GM23338 (cell line): Measurements from ENCODE around the gene FKRP. TPM values are rescaled to one million over a fixed set of nuclear protein-coding genes. Genes with fewer than 3 reads are reported as not detected.

Experiments used
- ATAC-seq: fragments of 200-7000 bp; cut with Tn5 transposase; 3 replicates; pipeline ENCODE4 v1.9.1; 2020
- DNase-seq: peaks from one replicate; pipeline ENCODE4 v3.0.0-alpha.2; 2015; ENCODE audit warnings: low spot score
- H2AFZ ChIP-seq: fragments of 200-600 bp; sonication (generic); 2 replicates; pipeline ENCODE4 v1.8.0; 2016; ENCODE audit warnings: antibody characterized with exemption, mild to moderate bottlenecking, moderate library complexity
- H3F3A ChIP-seq: fragments of 200-600 bp; sonication (generic); replicated peaks from 2 replicates; pipeline ENCODE4 v1.8.0; 2017; ENCODE audit warnings: antibody characterized with exemption, mixed run types, low read depth
- H3K27ac ChIP-seq: fragments of 200-600 bp; sonication (generic); 2 replicates; pipeline ENCODE4 v1.6.1; 2016; ENCODE audit warnings: low read depth
- H3K27me3 ChIP-seq: fragments of 200-600 bp; sonication (generic); 2 replicates; pipeline ENCODE4 v1.8.0; 2016; ENCODE audit warnings: mild to moderate bottlenecking, mixed run types, moderate library complexity; ENCODE audit not compliant: insufficient read depth
- H3K36me3 ChIP-seq: fragments of 200-600 bp; sonication (generic); 2 replicates; pipeline ENCODE4 v1.8.0; 2016; ENCODE audit warnings: mild to moderate bottlenecking; ENCODE audit not compliant: insufficient read depth
- H3K4me1 ChIP-seq: fragments of 200-600 bp; sonication (generic); 2 replicates; pipeline ENCODE4 v1.8.0; 2016; ENCODE audit warnings: mild to moderate bottlenecking, moderate library complexity; ENCODE audit not compliant: insufficient read depth
- H3K4me2 ChIP-seq: fragments of 200-600 bp; sonication (generic); 2 replicates; pipeline ENCODE4 v1.7.1; 2017; ENCODE audit warnings: mixed run types
- H3K4me3 ChIP-seq: fragments of 200-600 bp; sonication (generic); 2 replicates; pipeline ENCODE4 v1.6.1; 2016; ENCODE audit warnings: mixed run types
- H3K79me2 ChIP-seq: fragments of 200-600 bp; sonication (generic); replicated peaks from 2 replicates; pipeline ENCODE4 v1.8.0; 2017; ENCODE audit warnings: mild to moderate bottlenecking; ENCODE audit not compliant: insufficient read depth
- H3K9me2 ChIP-seq: fragments of 200-600 bp; sonication (generic); 2 replicates; pipeline ENCODE4 v1.8.0; 2017; ENCODE audit not compliant: insufficient read depth
- H4K20me1 ChIP-seq: fragments of 200-600 bp; sonication (generic); replicated peaks from 2 replicates; pipeline ENCODE4 v1.8.0; 2017; ENCODE audit warnings: mild to moderate bottlenecking; ENCODE audit not compliant: insufficient read depth
- H3K27ac Mint-ChIP-seq: 2 replicates; pipeline ENCODE4 v1.8.0; 2020; ENCODE audit warnings: inconsistent platforms, mild to moderate bottlenecking, moderate library complexity, mixed read lengths
- H3K27me3 Mint-ChIP-seq: 3 replicates; pipeline ENCODE4 v1.8.0; 2022; ENCODE audit warnings: low read depth, mild to moderate bottlenecking, moderate library complexity, mixed read lengths, inconsistent platforms; ENCODE audit not compliant: insufficient read depth, poor library complexity
- H3K36me3 Mint-ChIP-seq: 3 replicates; pipeline ENCODE4 v1.8.0; 2021; ENCODE audit warnings: low read depth, mild to moderate bottlenecking, inconsistent platforms, moderate library complexity, mixed read lengths
- H3K4me1 Mint-ChIP-seq: 3 replicates; pipeline ENCODE4 v1.8.0; 2020; ENCODE audit warnings: mild to moderate bottlenecking, inconsistent platforms, mixed read lengths
- H3K4me3 Mint-ChIP-seq: 3 replicates; pipeline ENCODE4 v1.8.0; 2021; ENCODE audit warnings: moderate library complexity, mild to moderate bottlenecking, inconsistent platforms, mixed read lengths
- H3K9me3 Mint-ChIP-seq: 3 replicates; pipeline ENCODE4 v1.8.0; 2020; ENCODE audit warnings: moderate library complexity, mild to moderate bottlenecking, inconsistent platforms, mixed read lengths
- CREB1 ChIP-seq: fragments of 250-450 bp; sonication (Bioruptor Pico); IDR thresholded peaks from 2 replicates; pipeline ENCODE4 v1.5.0; 2020; ENCODE audit warnings: low read depth, mild to moderate bottlenecking, moderate library complexity
- CTCF ChIP-seq, 2 experiments: fragments of 200-600 bp in 1 of 2; sonication (generic) in 1 of 2; conservative IDR thresholded peaks; 2 replicates each; pipeline versions ENCODE4 v1.5.1 to v1.6.1; 2016 to 2017; ENCODE audit warnings: antibody characterized with exemption in 2 of 2, low read depth in 2 of 2, mild to moderate bottlenecking in 2 of 2, moderate library complexity in 1 of 2
- JUNB ChIP-seq: IDR thresholded peaks from one replicate; pipeline ENCODE4 v1.6.1; 2016; ENCODE audit warnings: antibody characterized with exemption; ENCODE audit not compliant: unreplicated experiment
- REST ChIP-seq: IDR thresholded peaks from one replicate; pipeline ENCODE4 v1.6.1; 2018; ENCODE audit warnings: antibody characterized with exemption; ENCODE audit not compliant: unreplicated experiment
- STAT1 ChIP-seq: IDR thresholded peaks from one replicate; pipeline ENCODE4 v1.6.1; 2016; ENCODE audit warnings: antibody characterized with exemption; ENCODE audit not compliant: unreplicated experiment
- ZNF114 ChIP-seq: fragments of 250-450 bp; sonication (Bioruptor Pico); IDR thresholded peaks from 2 replicates; pipeline ENCODE4 v1.5.0; 2020; ENCODE audit warnings: mild to moderate bottlenecking, moderate library complexity
- ZNF462 ChIP-seq: fragments of 250-450 bp; sonication (Bioruptor Pico); IDR thresholded peaks from 2 replicates; pipeline ENCODE4 v1.5.0; 2020; ENCODE audit warnings: mild to moderate bottlenecking, moderate library complexity
- polyA plus RNA-seq: library from polyadenylated mRNA; unstranded; fragments of >200 nt; fragmentation: Nextera tagmentation; extraction: Ambion mirVana; gene quantifications from 2 replicates; pipeline ENCODE4 v1.2.1, GENCODE V29; 2016
- total RNA-seq: library from RNA; depleted of rRNA; stranded (reverse); fragments of >200 nt; shearing (Covaris generic); gene quantifications from 2 replicates; pipeline ENCODE4 v1.2.3, GENCODE V29; 2014

Gene FKRP
- total and polyA plus RNA-seq, 2 experiments from 2014 or later = 11.5 to 31.9 TPM

GRCh38 chr19:46731584-46731983 is 14.3 kb upstream of the FKRP start:
- Histone ChIP-seq H4K20me1 (peaks cover 20% of the 10 kb centered on the region), H3K4me2 (no peak overlapping the region), H3K4me3 (no peak overlapping the region), H3K79me2 (peaks cover 41% of the 10 kb centered on the region), H2AFZ (no peak overlapping the region), H3K27ac (0 out of 2 replicates have a peak overlapping the region, but pooled peaks have one; percentile 9), H3K27me3 (no peaks in the 10 kb centered on the region), H3F3A (peaks cover 3% of the 10 kb centered on the region; the same call in 1 of the 2 replicates), H3K4me1 (no peaks in the 10 kb centered on the region), H3K9me2 (no peaks in the 10 kb centered on the region), H3K36me3 (peaks cover 29% of the 10 kb centered on the region)
- Mint-ChIP-seq H3K4me1 (peaks cover 11% of the 10 kb centered on the region), H3K9me3 (no peaks in the 10 kb centered on the region), H3K27me3 (peaks cover 7% of the 10 kb centered on the region), H3K4me3 (no peak overlapping the region), H3K27ac (peak overlapping the region; percentile 76; the same call in 1 of the 2 replicates), H3K36me3 (peaks cover 75% of the 10 kb centered on the region)
- no peak for ATAC-seq
- no peak for DNase-seq
- no peak for TF ChIP-seq CTCF (conservative IDR thresholded peaks at IDR 0.05; ENCODE audit: low read depth in 2 of 2)
- no peak for TF ChIP-seq REST
- TF ChIP-seq ZNF462 (CRISPR knock-in tag) = no peak
- TF ChIP-seq STAT1 = no peak
- no peak for TF ChIP-seq CREB1 (CRISPR knock-in tag)
- TF ChIP-seq JUNB = no peak
- no peak for TF ChIP-seq ZNF114 (CRISPR knock-in tag)
